Measurements from ENCODE around the gene SETBP1.

SETBP1 gene

DNA sequence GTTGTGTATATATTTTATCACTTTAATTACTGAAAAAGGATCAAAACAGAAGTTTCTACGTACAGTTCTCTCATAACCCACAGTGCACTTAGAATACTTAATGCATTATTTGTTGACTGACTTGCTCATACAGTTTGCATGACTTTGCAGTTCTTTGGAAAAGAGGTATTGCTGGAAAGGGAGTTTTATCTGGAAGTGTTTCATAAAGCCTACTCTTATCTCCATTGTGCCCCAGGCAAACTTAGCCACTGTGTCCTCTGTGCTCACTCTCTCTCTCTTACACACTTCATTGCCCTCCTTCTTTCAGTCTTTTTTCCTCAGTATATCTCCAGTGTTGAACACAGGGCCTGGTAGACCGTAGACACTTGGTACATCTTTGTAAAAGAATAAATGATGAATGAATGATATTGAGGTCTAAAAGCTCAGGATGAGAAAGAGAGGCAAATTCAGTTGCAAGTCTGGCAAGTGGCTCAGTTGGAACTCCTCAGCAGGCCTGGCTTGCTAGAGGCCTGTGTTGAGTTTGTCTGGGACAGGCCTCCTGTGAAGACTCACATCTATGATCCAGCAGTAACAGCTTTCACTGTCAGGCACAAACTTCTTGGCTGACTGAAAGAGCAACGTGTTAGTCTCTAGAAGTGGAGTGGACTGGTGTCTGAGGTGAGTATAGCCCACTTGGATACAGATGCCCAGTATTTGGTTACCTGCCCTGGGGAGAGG, 56.1 kb downstream of the SETBP1 start:
- Histone ChIP-seq H3K79me2 (ENCODE audit: control insufficient read depth, low read length) (peaks cover 32% of the 10 kb centered on the region), H3K36me3 (ENCODE audit: control insufficient read depth, low read length) (peaks cover 10% of the 10 kb centered on the region; the same call in 1 of the 2 replicates), H3K9me2 (replicated peaks; ENCODE audit: control insufficient read depth, low read length) (no peaks in the 10 kb centered on the region), H3K9me3 (ENCODE audit: control insufficient read depth, insufficient read depth, low read length) (no peaks in the 10 kb centered on the region), H3K27me3 (ENCODE audit: control insufficient read depth, low read length) (no peaks in the 10 kb centered on the region), H4K20me1 (ENCODE audit: control insufficient read depth, insufficient read depth, low read depth, low read length) (no peaks in the 10 kb centered on the region), H3K4me3 (ENCODE audit: low read length) (no peak overlapping the region), H3K27ac (ENCODE audit: low read depth, low read length) (no peak overlapping the region), H3K4me2 (ENCODE audit: low read length) (no peak overlapping the region), H3F3A (ENCODE audit: control insufficient read depth, insufficient read depth) (no peaks in the 10 kb centered on the region), H3K4me1 (ENCODE audit: control insufficient read depth, low read length) (peaks cover 46% of the 10 kb centered on the region)
- TF ChIP-seq CTCF (IDR thresholded peaks at IDR 0.05; ENCODE audit: low read depth, low read length, poor library complexity, severe bottlenecking) (no peak), EZH2phosphoT487 (IDR thresholded peaks at IDR 0.05; ENCODE audit: borderline replicate concordance, low read length) (no peak)

- no peaks in the 10 kb centered on the region for H3K27me3 ChIP-seq (ENCODE audit: control insufficient read depth, low read length)
- no peaks in the 10 kb centered on the region for H3K9me3 ChIP-seq (ENCODE audit: control insufficient read depth, insufficient read depth, low read length)
- TF ChIP-seq EZH2phosphoT487 (IDR thresholded peaks at IDR 0.05; ENCODE audit: borderline replicate concordance, low read length) (no peak), CTCF (IDR thresholded peaks at IDR 0.05; ENCODE audit: low read depth, low read length, poor library complexity, severe bottlenecking) (no peak)
- H3K79me2 ChIP-seq (ENCODE audit: control insufficient read depth, low read length) = peaks cover 24% of the 10 kb centered on the region
- no peaks in the 10 kb centered on the region for H3F3A ChIP-seq (ENCODE audit: control insufficient read depth, insufficient read depth)
- H3K4me3 ChIP-seq (ENCODE audit: low read length) = no peak overlapping the region
- H3K27ac ChIP-seq (ENCODE audit: low read depth, low read length) = no peak overlapping the region
- peaks cover 46% of the 10 kb centered on the region for H3K4me1 ChIP-seq (ENCODE audit: control insufficient read depth, low read length)
- peaks cover 10% of the 10 kb centered on the region; the same call in 1 of the 2 replicates for H3K36me3 ChIP-seq (ENCODE audit: control insufficient read depth, low read length)
- H4K20me1 ChIP-seq (ENCODE audit: control insufficient read depth, insufficient read depth, low read depth, low read length) = no peaks in the 10 kb centered on the region
- H3K4me2 ChIP-seq (ENCODE audit: low read length) = no peak overlapping the region
- H3K9me2 ChIP-seq (replicated peaks; ENCODE audit: control insufficient read depth, low read length) = no peaks in the 10 kb centered on the region
These were observed 56.9 kb downstream of the SETBP1 start for GRCh38 chr18:44737623-44738022.

DNA sequence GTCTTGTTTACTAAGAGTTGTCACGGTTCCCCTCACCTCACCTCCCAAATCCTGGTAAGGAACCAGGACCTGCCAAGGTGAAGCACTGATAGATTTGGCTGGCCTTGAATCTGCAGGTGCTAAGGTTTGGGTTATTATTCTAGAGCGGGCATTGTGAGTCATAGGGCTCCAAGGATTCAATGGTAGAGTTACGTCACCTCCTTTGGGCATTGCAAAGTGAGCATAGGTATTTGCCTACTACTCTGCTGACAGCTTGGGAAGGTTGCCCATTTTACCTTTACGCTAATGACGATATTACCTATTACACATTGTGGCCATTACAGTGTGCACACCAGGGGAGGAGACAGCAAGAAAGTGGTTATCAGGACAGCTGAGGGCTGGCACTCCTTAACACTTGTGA, 59.3 kb downstream of the SETBP1 start:
- Histone ChIP-seq H3K4me3 (ENCODE audit: low read length) (no peak overlapping the region), H3K4me1 (ENCODE audit: control insufficient read depth, low read length) (peaks cover 32% of the 10 kb centered on the region), H3K79me2 (ENCODE audit: control insufficient read depth, low read length) (peaks cover 17% of the 10 kb centered on the region; the same call in 1 of the 2 replicates), H3K4me2 (ENCODE audit: low read length) (no peak overlapping the region), H3K36me3 (ENCODE audit: control insufficient read depth, low read length) (peaks cover 10% of the 10 kb centered on the region; the same call in 1 of the 2 replicates), H3K9me3 (ENCODE audit: control insufficient read depth, insufficient read depth, low read length) (no peaks in the 10 kb centered on the region), H4K20me1 (ENCODE audit: control insufficient read depth, insufficient read depth, low read depth, low read length) (no peaks in the 10 kb centered on the region), H3K27me3 (ENCODE audit: control insufficient read depth, low read length) (no peaks in the 10 kb centered on the region), H3F3A (ENCODE audit: control insufficient read depth, insufficient read depth) (no peaks in the 10 kb centered on the region), H3K9me2 (replicated peaks; ENCODE audit: control insufficient read depth, low read length) (no peaks in the 10 kb centered on the region), H3K27ac (ENCODE audit: low read depth, low read length) (no peak overlapping the region)
- TF ChIP-seq CTCF (IDR thresholded peaks at IDR 0.05; ENCODE audit: low read depth, low read length, poor library complexity, severe bottlenecking) = no peak
- no peak for TF ChIP-seq EZH2phosphoT487 (IDR thresholded peaks at IDR 0.05; ENCODE audit: borderline replicate concordance, low read length)
